Calu3 (cell line): ENCODE measurements around the gene AMN1. TPM values are rescaled to one million over a fixed set of nuclear protein-coding genes. Genes with fewer than 3 reads are reported as not detected.

Experiments used
- Bru-seq: library from RNA; stranded (reverse); fragments of 400-500 nt; gene quantifications from one replicate; lab custom pipeline; 2021; lab: Mats Ljungman, UMichigan
- BruChase-seq, 2 experiments: library from RNA; stranded (reverse); fragments of 400-500 nt; gene quantifications; one replicate each; lab custom pipeline; 2021; lab: Mats Ljungman, UMichigan
- BruUV-seq: library from RNA; stranded (reverse); fragments of 400-500 nt; replicated peaks from 2 replicates; lab custom pipeline; 2021; lab: Mats Ljungman, UMichigan
- CTCF ChIA-PET: fragments of 300-600 bp; sonication (Branson Sonifier 250); formaldehyde crosslinking; loops from one replicate; lab custom pipeline; 2022; ENCODE audit warnings: antibody characterized with exemption; lab: Charles Lee
- DNase-seq: peaks from one replicate; pipeline ENCODE4 v3.0.0; 2022
- H3K27ac Mint-ChIP-seq: one replicate; pipeline ENCODE4 v1.8.0; 2022; ENCODE audit warnings: mixed read lengths; ENCODE audit not compliant: unreplicated experiment
- H3K27me3 Mint-ChIP-seq: one replicate; pipeline ENCODE4 v1.8.0; 2022; ENCODE audit warnings: mixed read lengths; ENCODE audit not compliant: unreplicated experiment
- H3K36me3 Mint-ChIP-seq: one replicate; pipeline ENCODE4 v1.8.0; 2022; ENCODE audit warnings: mild to moderate bottlenecking, moderate library complexity, mixed read lengths; ENCODE audit not compliant: insufficient read depth, unreplicated experiment
- H3K4me1 Mint-ChIP-seq: one replicate; pipeline ENCODE4 v1.8.0; 2022; ENCODE audit warnings: mild to moderate bottlenecking, low read depth, mixed read lengths; ENCODE audit not compliant: unreplicated experiment
- H3K4me3 Mint-ChIP-seq: one replicate; pipeline ENCODE4 v1.8.0; 2022; ENCODE audit warnings: mild to moderate bottlenecking, low read depth, moderate library complexity, mixed read lengths; ENCODE audit not compliant: unreplicated experiment
- H3K9me3 Mint-ChIP-seq: one replicate; pipeline ENCODE4 v1.8.0; 2022; ENCODE audit warnings: low read depth, mixed read lengths; ENCODE audit not compliant: unreplicated experiment
- CTCF ChIP-seq: fragments of 200-600 bp; IDR thresholded peaks from one replicate; pipeline ENCODE4 v1.8.0; 2022; ENCODE audit warnings: antibody characterized with exemption; ENCODE audit not compliant: unreplicated experiment
- intact Hi-C: fragments of 100-400 bp; cut with micrococcal nuclease; formaldehyde crosslinking; loops from one replicate; pipeline ENCODE4 v1.10.0; 2022; ENCODE audit not compliant: unreplicated experiment
- long read RNA-seq: library from polyadenylated mRNA; stranded (forward); transcript quantifications from one replicate; pipeline ENCODE4 v2.0.0, GENCODE V29; 2022
- total RNA-seq: library from RNA; stranded (reverse); gene quantifications from 2 replicates; pipeline ENCODE4 v1.2.3, GENCODE V29; 2022

AMN1 gene
- 10.2 and 13.5 TPM in 2 replicates for total RNA-seq
- percentile 69 among the genes with signal in this experiment for Bru-seq, nascent RNA
- percentile 60 among the genes with signal in this experiment for BruChase-seq, experiment 1, labeled RNA remaining after a 6-hour chase
- percentile 55 among the genes with signal in this experiment for BruChase-seq, experiment 2, labeled RNA remaining after a 2-hour chase
- long read RNA-seq, transcript AMN1-201 (7 exons, 2,110 nt), result major isoform, 13 of 18 reads
- long read RNA-seq, partial matches to known transcripts, result 0 of 18 reads
- long read RNA-seq, other reads (novel, unspliced or antisense), result 3 of 18 reads

DNA sequence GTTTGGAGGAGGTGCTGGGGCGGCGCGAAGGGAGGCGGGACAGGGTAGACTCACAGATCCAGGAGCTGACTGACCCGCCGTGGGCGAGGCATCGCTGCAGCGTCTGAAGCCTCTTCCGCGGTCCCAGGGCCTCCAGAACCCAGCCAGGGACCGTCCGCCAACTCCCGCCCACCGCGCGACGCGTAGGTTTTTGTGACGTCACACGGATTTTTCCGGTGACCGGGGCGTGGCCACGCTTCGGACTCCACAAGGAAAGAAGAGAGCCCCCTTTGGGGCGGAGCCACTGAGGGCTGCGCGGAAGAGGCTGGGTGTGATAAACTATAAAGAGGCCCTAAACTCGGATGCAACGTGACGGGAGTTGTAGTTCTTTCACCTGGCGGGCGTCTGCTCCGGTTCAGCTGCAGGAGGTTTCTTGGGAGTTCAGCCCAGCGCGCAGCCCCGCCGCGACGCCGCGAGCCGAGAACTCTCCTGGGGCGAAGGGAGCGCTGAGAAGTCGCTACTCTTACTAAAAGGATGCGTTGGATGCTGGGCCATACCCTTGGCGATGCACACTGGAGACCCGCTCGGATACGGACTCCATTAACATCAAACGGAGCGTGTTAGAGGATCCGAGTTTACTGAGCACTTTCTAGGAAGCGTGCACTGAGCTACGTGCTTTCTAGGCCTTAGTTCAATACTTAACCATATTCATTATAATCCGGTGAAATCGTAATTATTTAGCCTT is at the start of gene AMN1:
AMN1 (minus strand) TSS at position 105 of the 724 bp plus-strand sequence; CDS start at position 92, 13 bp downstream.
- Mint-ChIP-seq H3K27ac (peak within 1 kb of the TSS; percentile 99), H3K27me3 (no peaks in the 10 kb centered on the region), H3K4me3 (peak within 1 kb of the TSS; percentile 99), H3K4me1 (peaks cover 62% of the 10 kb centered on the region), H3K36me3 (peaks cover 59% of the 10 kb centered on the region), H3K9me3 (peaks cover 5% of the 10 kb centered on the region)
- DNase-seq, result peak; percentile 99
- no peak for TF ChIP-seq CTCF
- CTCF ChIA-PET, result interaction anchor here (0.8 to 1.3 kb wide), 6 partner anchors 10 to 70 kb away, joined by 3 to 7 read pairs (median 5); partner anchors contain the start of gene ETFBKMT
- BruUV-seq, result no TSS peak
- intact Hi-C loops, result no loop called here

DNA sequence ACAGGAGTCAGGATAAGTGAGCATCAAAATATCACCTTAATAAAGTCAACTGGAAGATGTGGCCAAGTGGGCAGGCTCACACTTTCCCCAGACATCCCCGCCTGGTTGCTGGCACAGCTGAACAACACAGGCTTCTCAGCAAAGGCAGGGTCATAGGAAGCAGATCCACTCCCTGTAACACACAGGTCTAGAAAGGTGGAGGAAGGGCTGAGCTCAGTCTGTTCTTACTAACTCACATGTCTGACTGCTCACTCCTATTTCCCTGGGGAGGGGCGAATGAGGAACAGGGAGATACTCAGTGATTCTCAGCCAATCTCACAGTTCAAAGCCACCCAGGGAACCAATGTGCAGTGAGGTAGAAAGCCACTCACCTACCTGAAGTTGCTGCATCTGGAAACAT is 45.0 kb upstream of the AMN1 start:
- TF ChIP-seq CTCF, result no peak
- H3K4me1 Mint-ChIP-seq, result peaks cover 27% of the 10 kb centered on the region
- DNase-seq, result peak; percentile 55
- BruUV-seq, result no TSS peak
- H3K9me3 Mint-ChIP-seq, result peaks cover 4% of the 10 kb centered on the region
- no peak overlapping the region for H3K4me3 Mint-ChIP-seq
- CTCF ChIA-PET, result interaction anchor here (0.5 to 1.4 kb wide), 4 partner anchors 16 to 88 kb away, joined by 3 to 7 read pairs (median 5); no protein-coding TSS in a partner anchor
- no peaks in the 10 kb centered on the region for H3K36me3 Mint-ChIP-seq
- H3K27ac Mint-ChIP-seq, result peak overlapping the region; percentile 76
- H3K27me3 Mint-ChIP-seq, result no peaks in the 10 kb centered on the region
- intact Hi-C loops, result loop anchor here (5.0 kb wide), 1 partner anchor 188 kb away; no protein-coding TSS in a partner anchor

GRCh38 chr12:31773223-31773750 is 44.5 kb upstream of the AMN1 start:
- CTCF ChIA-PET, result interaction anchor here (0.8 to 1.4 kb wide), 5 partner anchors 17 to 42 kb away, joined by 3 to 7 read pairs (median 4); no protein-coding TSS in a partner anchor
- no peaks in the 10 kb centered on the region for H3K36me3 Mint-ChIP-seq
- no peak for TF ChIP-seq CTCF
- no TSS peak for BruUV-seq
- no peaks in the 10 kb centered on the region for H3K27me3 Mint-ChIP-seq
- peak overlapping the region; percentile 8 for H3K4me3 Mint-ChIP-seq
- peaks cover 27% of the 10 kb centered on the region for H3K4me1 Mint-ChIP-seq
- peaks cover 4% of the 10 kb centered on the region for H3K9me3 Mint-ChIP-seq
- peak; percentile 53 for DNase-seq
- H3K27ac Mint-ChIP-seq, result peak overlapping the region; percentile 76
- intact Hi-C loops, result loop anchor here (5.0 kb wide), 1 partner anchor 189 kb away; no protein-coding TSS in a partner anchor

- CTCF ChIA-PET, result interaction anchor here (0.7 to 1.4 kb wide), 6 partner anchors 16 to 41 kb away, joined by 3 to 7 read pairs (median 4); no protein-coding TSS in a partner anchor
- intact Hi-C loops, result loop anchor here (5.0 kb wide), 1 partner anchor 190 kb away; no protein-coding TSS in a partner anchor
- BruUV-seq, result no TSS peak
Observed at GRCh38 chr12:31772685-31773222, 43.9 kb upstream of the AMN1 start.

More at GRCh38 chr12:31772685-31773222, 43.9 kb upstream of the AMN1 start:
- H3K4me1 Mint-ChIP-seq, result peaks cover 33% of the 10 kb centered on the region
- H3K27me3 Mint-ChIP-seq, result no peaks in the 10 kb centered on the region
- TF ChIP-seq CTCF, result no peak
- H3K9me3 Mint-ChIP-seq, result peaks cover 4% of the 10 kb centered on the region
- peaks cover 1% of the 10 kb centered on the region for H3K36me3 Mint-ChIP-seq
- no peak for DNase-seq
- H3K27ac Mint-ChIP-seq, result peak overlapping the region; percentile 76
- H3K4me3 Mint-ChIP-seq, result peak overlapping the region; percentile 8
